ENCODE data around the gene SENP1. TPM values are rescaled to one million over a fixed set of nuclear protein-coding genes. Genes with fewer than 3 reads are reported as not detected.
A peak's percentile ranks its signal among the peaks of the same experiment; 100 is the strongest.

The SENP1 gene
- polyA plus RNA-seq, 2 of the 4 experiments (the other 2 are of a cell fraction): 13.9 to 49.3 TPM

- Histone ChIP-seq H3K4me2 (no peak overlapping the region), H3K27ac (no peak overlapping the region), H3K4me3 (no peak overlapping the region), H3K4me1 (peaks cover 24% of the 10 kb centered on the region), H3K9me3 (no peaks in the 10 kb centered on the region)
- ATAC-seq (no peak), FAIRE-seq (peak; percentile 7), DNase-seq (ENCODE audit: low read depth in 1 of 2, low spot score in 1 of 2) (no peak)
- POLR2A ChIA-PET: no interaction called here
- 39% methylated on average over 4 of the region's 4 CpGs for WGBS (ENCODE audit: missing lambda C conversion rate)
- CTCF ChIA-PET: interaction anchor here (1.4 kb wide), 2 partner anchors 28 to 611 kb away, joined by 3 read pairs; no protein-coding TSS in a partner anchor
- TF ChIP-seq HDAC2 (IDR thresholded peaks at IDR 0.05): no peak
- no peak for TF ChIP-seq MAZ (IDR thresholded peaks at IDR 0.05; ENCODE audit: borderline replicate concordance, low read depth, low read length)
- no peak for TF ChIP-seq CHD4 (IDR thresholded peaks at IDR 0.05; ENCODE audit: borderline replicate concordance)
- TF ChIP-seq GATA3 (IDR thresholded peaks at IDR 0.05; ENCODE audit: borderline replicate concordance): no peak
- no peak for TF ChIP-seq ZC3H11A (IDR thresholded peaks at IDR 0.05)
- TF ChIP-seq ESRRA (IDR thresholded peaks at IDR 0.05; ENCODE audit: borderline replicate concordance, low read length): no peak
- TF ChIP-seq JUN (IDR thresholded peaks at IDR 0.05): no peak
- TF ChIP-seq CBX8 (IDR thresholded peaks at IDR 0.05): no peak
These were observed 98.7 kb downstream of the SENP1 start for GRCh38 chr12:48007206-48007605.

GRCh38 chr12:48005750-48006021, 100.2 kb downstream of the SENP1 start:
- CTCF ChIA-PET: interaction anchor here (1.3 to 2.0 kb wide), 3 partner anchors 15 to 613 kb away, joined by 3 to 5 read pairs (median 4); no protein-coding TSS in a partner anchor
- peaks cover 28% of the 10 kb centered on the region for H3K4me1 ChIP-seq
- no peaks in the 10 kb centered on the region for H3K9me3 ChIP-seq
- no peak for TF ChIP-seq CEBPB (IDR thresholded peaks at IDR 0.05)
- TF ChIP-seq SMC3 (IDR thresholded peaks at IDR 0.05): no peak
- no peak for TF ChIP-seq KDM1A (IDR thresholded peaks at IDR 0.05; ENCODE audit: low read depth)
- TF ChIP-seq ZNF302 (CRISPR knock-in tag; IDR thresholded peaks at IDR 0.05): no peak
- no peak for TF ChIP-seq EHMT2 (IDR thresholded peaks at IDR 0.05; ENCODE audit: low read depth)
- TF ChIP-seq HOXA7 (CRISPR knock-in tag; IDR thresholded peaks at IDR 0.05): no peak
- TF ChIP-seq PHF8 (IDR thresholded peaks at IDR 0.05; ENCODE audit: borderline replicate concordance, low read depth): no peak
- TF ChIP-seq, protein P1, sequence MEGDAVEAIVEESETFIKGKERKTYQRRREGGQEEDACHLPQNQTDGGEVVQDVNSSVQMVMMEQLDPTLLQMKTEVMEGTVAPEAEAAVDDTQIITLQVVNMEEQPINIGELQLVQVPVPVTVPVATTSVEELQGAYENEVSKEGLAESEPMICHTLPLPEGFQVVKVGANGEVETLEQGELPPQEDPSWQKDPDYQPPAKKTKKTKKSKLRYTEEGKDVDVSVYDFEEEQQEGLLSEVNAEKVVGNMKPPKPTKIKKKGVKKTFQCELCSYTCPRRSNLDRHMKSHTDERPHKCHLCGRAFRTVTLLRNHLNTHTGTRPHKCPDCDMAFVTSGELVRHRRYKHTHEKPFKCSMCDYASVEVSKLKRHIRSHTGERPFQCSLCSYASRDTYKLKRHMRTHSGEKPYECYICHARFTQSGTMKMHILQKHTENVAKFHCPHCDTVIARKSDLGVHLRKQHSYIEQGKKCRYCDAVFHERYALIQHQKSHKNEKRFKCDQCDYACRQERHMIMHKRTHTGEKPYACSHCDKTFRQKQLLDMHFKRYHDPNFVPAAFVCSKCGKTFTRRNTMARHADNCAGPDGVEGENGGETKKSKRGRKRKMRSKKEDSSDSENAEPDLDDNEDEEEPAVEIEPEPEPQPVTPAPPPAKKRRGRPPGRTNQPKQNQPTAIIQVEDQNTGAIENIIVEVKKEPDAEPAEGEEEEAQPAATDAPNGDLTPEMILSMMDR (IDR thresholded peaks at IDR 0.05): no peak
- TF ChIP-seq, protein P2, sequence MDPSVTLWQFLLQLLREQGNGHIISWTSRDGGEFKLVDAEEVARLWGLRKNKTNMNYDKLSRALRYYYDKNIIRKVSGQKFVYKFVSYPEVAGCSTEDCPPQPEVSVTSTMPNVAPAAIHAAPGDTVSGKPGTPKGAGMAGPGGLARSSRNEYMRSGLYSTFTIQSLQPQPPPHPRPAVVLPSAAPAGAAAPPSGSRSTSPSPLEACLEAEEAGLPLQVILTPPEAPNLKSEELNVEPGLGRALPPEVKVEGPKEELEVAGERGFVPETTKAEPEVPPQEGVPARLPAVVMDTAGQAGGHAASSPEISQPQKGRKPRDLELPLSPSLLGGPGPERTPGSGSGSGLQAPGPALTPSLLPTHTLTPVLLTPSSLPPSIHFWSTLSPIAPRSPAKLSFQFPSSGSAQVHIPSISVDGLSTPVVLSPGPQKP (IDR thresholded peaks at IDR 0.05; ENCODE audit: low read depth, low read length): no peak
- TF ChIP-seq, protein P3, sequence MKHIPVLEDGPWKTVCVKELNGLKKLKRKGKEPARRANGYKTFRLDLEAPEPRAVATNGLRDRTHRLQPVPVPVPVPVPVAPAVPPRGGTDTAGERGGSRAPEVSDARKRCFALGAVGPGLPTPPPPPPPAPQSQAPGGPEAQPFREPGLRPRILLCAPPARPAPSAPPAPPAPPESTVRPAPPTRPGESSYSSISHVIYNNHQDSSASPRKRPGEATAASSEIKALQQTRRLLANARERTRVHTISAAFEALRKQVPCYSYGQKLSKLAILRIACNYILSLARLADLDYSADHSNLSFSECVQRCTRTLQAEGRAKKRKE (CRISPR knock-in tag; IDR thresholded peaks at IDR 0.05; ENCODE audit: low read depth): no peak
- no peak for TF ChIP-seq CBX8 (IDR thresholded peaks at IDR 0.05)
- TF ChIP-seq FOXS1 (CRISPR knock-in tag; IDR thresholded peaks at IDR 0.05): no peak
- FAIRE-seq: no peak
- ATAC-seq: no peak
- H3K4me3 ChIP-seq: no peak overlapping the region
- no peak overlapping the region for H3K27ac ChIP-seq
- no peak for DNase-seq (ENCODE audit: low read depth in 1 of 2, low spot score in 1 of 2)
- POLR2A ChIA-PET: interaction anchor here (0.7 kb wide), 1 partner anchor 14 kb away, joined by 3 read pairs; no protein-coding TSS in a partner anchor
- H3K4me2 ChIP-seq: no peak overlapping the region

DNA sequence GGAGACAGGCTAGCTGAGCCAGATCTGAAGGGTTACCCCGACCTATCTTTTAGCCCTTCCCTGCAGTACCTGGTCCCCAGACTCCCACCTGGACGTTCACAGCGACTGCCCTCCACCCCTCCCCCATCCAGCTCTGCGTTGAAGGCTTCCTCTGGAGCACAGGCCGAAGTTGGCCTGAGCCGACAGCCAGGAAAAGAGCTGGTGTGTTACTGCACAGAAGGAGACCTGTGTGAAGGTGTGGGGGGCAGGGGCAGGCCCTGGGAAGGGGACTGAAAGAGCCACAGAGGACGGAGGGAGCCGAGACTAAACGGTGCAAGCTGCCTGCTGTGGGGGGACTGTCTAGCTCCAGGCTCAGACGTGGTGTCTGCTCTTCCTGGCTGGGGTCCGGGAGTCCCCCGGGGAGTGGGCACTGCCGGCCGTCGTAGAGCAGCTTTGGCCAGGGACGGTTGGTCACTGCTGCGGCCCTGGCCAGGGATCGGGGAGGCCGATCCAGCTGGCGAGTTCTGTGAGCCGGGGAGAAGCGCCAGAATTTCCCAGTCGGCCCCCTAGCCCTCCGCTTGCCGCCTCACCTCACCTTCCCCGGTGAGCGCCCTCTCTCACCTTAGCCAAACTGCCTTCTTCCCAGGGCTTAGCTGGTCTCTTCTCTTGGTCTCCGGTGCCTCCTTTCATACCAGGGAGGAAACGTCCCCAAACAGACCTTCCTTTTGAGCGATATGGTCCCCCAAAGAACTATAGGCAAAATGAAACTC, 100.7 kb downstream of the SENP1 start:
- Histone ChIP-seq H3K4me1 (peaks cover 28% of the 10 kb centered on the region), H3K9me3 (no peaks in the 10 kb centered on the region), H3K4me3 (no peak overlapping the region), H3K4me2 (no peak overlapping the region; the same call in 2 of the 3 replicates), H3K27ac (no peak overlapping the region)
- DNase-seq (ENCODE audit: low read depth in 1 of 2, low spot score in 1 of 2) (no peak), ATAC-seq (no peak), FAIRE-seq (no peak)
- POLR2A ChIA-PET: no interaction called here
- no peak for TF ChIP-seq SREBF2 (IDR thresholded peaks at IDR 0.05)
- no peak for TF ChIP-seq POLR2AphosphoS2 (conservative IDR thresholded peaks at IDR 0.05; ENCODE audit: low read length)
- TF ChIP-seq BHLHE40 (IDR thresholded peaks at IDR 0.05; ENCODE audit: low read depth, low read length): no peak
- CTCF ChIA-PET: interaction anchor here (1.3 to 2.0 kb wide), 2 partner anchors 14 to 56 kb away, joined by 4 to 5 read pairs; no protein-coding TSS in a partner anchor
- 67% methylated on average over 30 of the region's 30 CpGs for WGBS (ENCODE audit: missing lambda C conversion rate)

All from A549 (cell line).